ENCODE data around the gene CYB561D2.
A peak's percentile ranks its signal among the peaks of the same experiment; 100 is the strongest.
"Not testable (repeated sequence)": the region's sequence is repeated elsewhere in the genome, so short reads cannot be mapped to it uniquely, and the experiment has no call there.

CYB561D2 gene

GRCh38 chr3:50350527-50351322, at the start of gene CYB561D2, which contains the start of gene NPRL2:
Gene CYB561D2, plus strand, starts transcription at chr3:50350862. Its CDS starts 572 bp downstream, at chr3:50351434.
Gene NPRL2, minus strand, starts transcription at chr3:50350775. Its CDS starts 123 bp downstream, at chr3:50350652.
- peak; percentile 95 for DNase-seq (ENCODE audit: low spot score)

GRCh38 chr3:50302095-50303012, 48.3 kb upstream of the CYB561D2 start:
- DNase-seq (ENCODE audit: low spot score): no peak

GRCh38 chr3:50303013-50303815, 47.4 kb upstream of the CYB561D2 start, which contains the start of gene HYAL1:
Gene HYAL1, minus strand, starts transcription at chr3:50303574. Its CDS starts 618 bp downstream, at chr3:50302956.
- no peak for DNase-seq (ENCODE audit: low spot score)

- DNase-seq (ENCODE audit: low spot score): peak; percentile 54
Measured at GRCh38 chr3:50304601-50305000, 46.1 kb upstream of the CYB561D2 start.

- not testable (repeated sequence) for DNase-seq (ENCODE audit: low spot score)
Measured at GRCh38 chr3:50312041-50312440, 38.6 kb upstream of the CYB561D2 start.

GRCh38 chr3:50314342-50314741, 36.3 kb upstream of the CYB561D2 start:
- DNase-seq (ENCODE audit: low spot score): no peak

- no peak for DNase-seq (ENCODE audit: low spot score)
Measured at GRCh38 chr3:50314816-50315215, 35.8 kb upstream of the CYB561D2 start.

GRCh38 chr3:50316657-50317242, 33.9 kb upstream of the CYB561D2 start:
- DNase-seq (ENCODE audit: low spot score): no peak

- no peak for DNase-seq (ENCODE audit: low spot score)
Measured at GRCh38 chr3:50317300-50317699, 33.4 kb upstream of the CYB561D2 start.

- no peak for DNase-seq (ENCODE audit: low spot score)
Measured at GRCh38 chr3:50318163-50318562, 32.5 kb upstream of the CYB561D2 start.

- no peak for DNase-seq (ENCODE audit: low spot score)
Measured at GRCh38 chr3:50318615-50319014, 32.0 kb upstream of the CYB561D2 start.

GRCh38 chr3:50319181-50319893, 31.3 kb upstream of the CYB561D2 start:
- no peak for DNase-seq (ENCODE audit: low spot score)

GRCh38 chr3:50319894-50320625, 30.6 kb upstream of the CYB561D2 start:
- no peak for DNase-seq (ENCODE audit: low spot score)

- DNase-seq (ENCODE audit: low spot score): peak; percentile 68
Measured at GRCh38 chr3:50320853-50321335, 29.8 kb upstream of the CYB561D2 start.

- peak; percentile 91 for DNase-seq (ENCODE audit: low spot score)
Measured at GRCh38 chr3:50321336-50322114, 29.1 kb upstream of the CYB561D2 start.

- no peak for DNase-seq (ENCODE audit: low spot score)
Measured at GRCh38 chr3:50322115-50322385, 28.6 kb upstream of the CYB561D2 start.

- no peak for DNase-seq (ENCODE audit: low spot score)
Measured at GRCh38 chr3:50322386-50323091, 28.1 kb upstream of the CYB561D2 start, which contains the start of gene HYAL2. Gene HYAL2, minus strand, starts transcription at chr3:50322745. Its CDS starts 2,256 bp downstream, at chr3:50320489.

GRCh38 chr3:50323092-50323600, 27.5 kb upstream of the CYB561D2 start:
- no peak for DNase-seq (ENCODE audit: low spot score)
